ENCODE measurements around the gene MED10. TPM values are rescaled to one million over a fixed set of nuclear protein-coding genes. Genes with fewer than 3 reads are reported as not detected.

Gene MED10
- polyA plus RNA-seq, 1 of the 3 experiments (the other 2 are of a cell fraction), result 75.9 TPM

GRCh38 chr5:6392561-6392960 is 14.2 kb upstream of the MED10 start:
- no peak overlapping the region for H3K27ac ChIP-seq (ENCODE audit: low read depth in 2 of 2, low read length in 1 of 2)
- no peaks in the 10 kb centered on the region for H3F3A ChIP-seq (replicated peaks; ENCODE audit: insufficient read depth)
- CTCF ChIA-PET, result no interaction called here
- WGBS (ENCODE audit: low lambda C conversion rate), result 10% methylated on average over 2 of the region's 2 CpGs
- no peaks in the 10 kb centered on the region for H3K36me3 ChIP-seq (replicated peaks in 1 of 2; ENCODE audit: control insufficient read depth in 1 of 2, insufficient read depth in 2 of 2, low read length in 1 of 2)
- no peaks in the 10 kb centered on the region for H3K9me3 ChIP-seq
- no peak overlapping the region for H3K9ac ChIP-seq
- H4K20me1 ChIP-seq (ENCODE audit: insufficient read depth), result no peaks in the 10 kb centered on the region
- H3K27me3 ChIP-seq (ENCODE audit: insufficient read depth), result no peaks in the 10 kb centered on the region; the same call in 1 of the 2 replicates
- POLR2A ChIA-PET, result no interaction called here
- no peaks in the 10 kb centered on the region for H3K79me2 ChIP-seq (ENCODE audit: insufficient read depth)
- no peak overlapping the region for H3K4me2 ChIP-seq
- no peak overlapping the region for H3K4me3 ChIP-seq (ENCODE audit: low read depth in 2 of 2, low read length in 1 of 2)
- TF ChIP-seq MXI1 (IDR thresholded peaks at IDR 0.05; ENCODE audit: low read depth, low read length) (no peak), NFIC (IDR thresholded peaks at IDR 0.05; ENCODE audit: borderline replicate concordance) (no peak), REST (IDR thresholded peaks at IDR 0.05; ENCODE audit: low read depth, low read length) (no peak), MAX (IDR thresholded peaks at IDR 0.05; ENCODE audit: low read depth) (no peak), FOSL2 (IDR thresholded peaks at IDR 0.05; ENCODE audit: borderline replicate concordance, low read depth) (no peak)
- DNase-seq, result no peak
- no peak overlapping the region for H2AFZ ChIP-seq (ENCODE audit: low read depth)
- no peaks in the 10 kb centered on the region; a peak in 1 of 4 replicates for H3K4me1 ChIP-seq (ENCODE audit: control insufficient read depth in 1 of 2, insufficient read depth in 2 of 2, low read depth in 1 of 2, low read length in 1 of 2)
- H3K9me2 ChIP-seq, result no peaks in the 10 kb centered on the region

- no peak overlapping the region for H3K9ac ChIP-seq
- H3K4me3 ChIP-seq (ENCODE audit: low read depth in 2 of 2, low read length in 1 of 2), result no peak overlapping the region
- no peak for DNase-seq
- CTCF ChIA-PET, result no interaction called here
- no peaks in the 10 kb centered on the region for H3K9me3 ChIP-seq
- WGBS (ENCODE audit: low lambda C conversion rate), result 42% methylated on average over 4 of the region's 4 CpGs
- H4K20me1 ChIP-seq (ENCODE audit: insufficient read depth), result no peaks in the 10 kb centered on the region
- no peaks in the 10 kb centered on the region for H3K79me2 ChIP-seq (ENCODE audit: insufficient read depth)
- no peaks in the 10 kb centered on the region for H3K9me2 ChIP-seq
- H3K27ac ChIP-seq (ENCODE audit: low read depth in 2 of 2, low read length in 1 of 2), result no peak overlapping the region
- TF ChIP-seq NFIC (IDR thresholded peaks at IDR 0.05; ENCODE audit: borderline replicate concordance) (no peak), MAX (IDR thresholded peaks at IDR 0.05; ENCODE audit: low read depth) (no peak), IRF3 (IDR thresholded peaks at IDR 0.05; ENCODE audit: low read depth, low read length) (no peak), SIN3A (IDR thresholded peaks at IDR 0.05; ENCODE audit: borderline replicate concordance, low read depth, low read length) (no peak), ZBTB33 (IDR thresholded peaks at IDR 0.05; ENCODE audit: borderline replicate concordance, low read depth) (no peak), RFX5 (IDR thresholded peaks at IDR 0.05; ENCODE audit: low read length) (no peak), NRF1 (IDR thresholded peaks at IDR 0.05; ENCODE audit: low read depth, low read length) (no peak)
- POLR2A ChIA-PET, result no interaction called here
- H2AFZ ChIP-seq (ENCODE audit: low read depth), result no peak overlapping the region
- no peaks in the 10 kb centered on the region for H3K36me3 ChIP-seq (replicated peaks in 1 of 2; ENCODE audit: control insufficient read depth in 1 of 2, insufficient read depth in 2 of 2, low read length in 1 of 2)
- no peaks in the 10 kb centered on the region for H3F3A ChIP-seq (replicated peaks; ENCODE audit: insufficient read depth)
- no peak overlapping the region for H3K4me2 ChIP-seq
- H3K27me3 ChIP-seq (ENCODE audit: insufficient read depth), result no peaks in the 10 kb centered on the region; the same call in 1 of the 2 replicates
- no peaks in the 10 kb centered on the region; a peak in 2 of 4 replicates for H3K4me1 ChIP-seq (ENCODE audit: control insufficient read depth in 1 of 2, insufficient read depth in 2 of 2, low read depth in 1 of 2, low read length in 1 of 2)
Observed at GRCh38 chr5:6391151-6391550, 12.8 kb upstream of the MED10 start.

Measured in SK-N-SH (cell line).